ENCODE data around the gene GPR149.

Gene GPR149

DNA sequence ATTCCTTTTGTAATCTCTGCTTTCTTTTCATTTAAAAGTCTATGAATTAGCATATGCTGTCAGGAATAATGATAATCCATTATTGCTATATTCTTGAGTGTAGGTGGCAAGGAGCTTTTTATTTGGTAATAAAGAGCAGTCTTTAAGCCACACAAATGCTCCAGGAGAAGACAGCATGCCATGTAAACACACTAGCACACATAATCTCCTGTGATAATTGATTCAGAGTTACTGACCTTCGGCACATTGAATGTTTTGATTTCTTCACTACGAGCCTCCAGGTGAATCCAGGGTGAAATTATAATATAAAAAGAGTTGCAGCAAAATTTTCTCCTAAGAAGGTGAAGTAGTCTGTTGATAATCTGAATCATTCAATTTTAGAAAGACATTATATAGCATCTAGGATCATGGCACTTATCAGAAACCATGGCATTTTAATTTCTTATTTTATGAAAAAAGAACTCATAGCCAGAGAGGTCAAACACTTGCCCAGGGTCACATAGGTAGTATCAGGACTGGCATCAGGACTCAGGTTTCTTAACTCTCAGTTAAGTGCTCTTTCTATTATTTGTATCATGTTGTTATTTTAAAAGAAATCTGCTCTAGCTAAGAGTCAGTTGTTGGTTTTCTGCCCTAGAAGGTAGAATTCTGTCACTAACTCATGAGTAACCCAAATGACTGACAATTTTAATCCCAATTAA is 84.4 kb downstream of the GPR149 start:
- DNase-seq = no peak

DNA sequence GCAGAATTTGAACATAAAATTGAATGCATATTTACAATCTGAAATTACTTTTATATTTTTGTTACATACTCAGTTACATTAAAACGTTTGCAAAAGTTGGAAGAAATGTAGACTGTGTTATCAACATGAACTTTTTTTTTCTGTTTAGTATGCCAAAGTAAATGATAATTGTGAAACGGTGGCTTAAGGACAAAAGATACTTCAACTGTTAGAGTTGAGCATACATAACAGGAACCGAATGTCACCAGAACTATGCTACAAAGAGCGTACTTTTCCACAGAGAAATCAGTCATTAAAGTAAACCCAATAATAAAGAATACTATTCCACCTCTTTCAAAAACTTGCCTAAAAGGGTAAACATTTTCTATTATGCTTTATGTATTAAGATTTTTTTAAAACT is 91.4 kb downstream of the GPR149 start:
- no peak for DNase-seq

DNA sequence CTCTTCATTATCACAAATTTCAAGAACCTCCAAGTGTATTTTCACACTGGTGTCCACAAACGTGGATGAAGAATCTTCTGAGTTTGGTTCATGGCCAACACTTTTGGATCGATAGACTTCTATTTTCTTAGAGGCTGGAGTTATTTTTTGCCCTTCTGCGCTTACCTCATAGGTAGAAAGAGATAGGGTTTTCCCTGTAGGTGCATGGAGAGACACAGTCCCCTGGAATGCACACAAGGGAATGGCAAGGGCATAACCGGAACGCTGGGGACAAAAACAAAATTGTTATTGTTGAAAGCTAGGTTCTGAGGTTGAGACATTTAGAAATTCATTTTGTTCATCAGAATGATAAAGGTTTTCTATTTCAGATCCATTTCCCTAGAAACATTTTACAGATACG is 92.0 kb downstream of the GPR149 start:
- DNase-seq = no peak

DNA sequence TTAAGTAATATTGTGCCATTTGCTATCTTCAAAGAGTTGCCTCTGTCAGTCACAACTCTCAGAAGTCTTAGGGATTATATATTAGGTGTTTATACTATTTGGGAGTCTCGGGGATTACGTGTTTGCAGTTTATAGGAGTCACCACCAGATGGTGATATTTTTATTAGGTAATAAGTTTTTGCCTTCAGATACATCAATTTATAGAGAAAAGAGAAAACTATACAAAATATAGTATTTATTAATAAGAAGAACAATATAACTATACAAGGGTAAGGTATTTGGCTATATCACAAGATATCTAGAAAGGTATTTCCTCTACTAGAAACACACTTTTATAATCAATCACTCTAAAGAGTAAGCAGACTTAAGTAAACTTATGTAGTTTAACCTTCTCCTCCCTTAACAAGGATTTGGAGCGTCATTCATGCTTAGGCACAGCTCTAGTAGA is 95.0 kb downstream of the GPR149 start:
- no peak for DNase-seq

DNA sequence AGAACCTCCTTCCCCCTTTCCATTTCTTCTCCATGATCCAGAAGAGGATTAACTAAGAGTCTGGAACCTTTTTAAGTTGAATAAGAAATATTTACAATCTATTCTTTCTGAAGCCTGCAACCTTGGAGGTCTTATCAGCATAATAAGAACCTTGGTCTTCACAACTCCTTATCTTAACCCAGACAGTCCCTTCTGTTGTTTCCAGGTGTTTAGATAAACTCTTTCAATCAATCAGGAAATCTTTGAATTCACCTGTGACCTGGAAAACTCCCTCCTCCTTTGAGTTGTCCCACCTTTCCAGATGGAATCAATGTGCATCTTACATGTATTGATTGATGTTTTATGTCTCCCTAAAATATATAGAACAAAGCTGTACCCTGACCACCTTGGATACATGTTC is 102.1 kb downstream of the GPR149 start:
- DNase-seq = no peak

DNA sequence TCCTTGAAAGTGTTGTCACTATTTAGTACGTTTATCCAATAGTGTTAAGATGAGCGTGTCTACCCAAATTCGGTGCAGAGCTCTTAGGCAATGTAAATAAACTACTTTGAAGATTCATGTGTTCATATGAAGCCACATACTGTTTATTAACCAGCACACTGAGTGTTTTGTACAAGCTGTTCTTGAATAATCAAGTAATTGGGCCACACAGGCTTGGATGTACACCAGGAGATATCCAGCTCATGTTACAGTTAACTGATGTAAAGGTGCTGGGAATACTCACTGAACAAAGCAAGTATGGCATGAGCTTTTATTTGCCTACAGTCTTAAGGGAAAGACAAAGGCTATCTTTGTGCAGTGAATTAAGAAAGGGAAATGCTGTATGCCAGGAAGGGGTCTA is 105.1 kb downstream of the GPR149 start:
- no peak for DNase-seq

DNA sequence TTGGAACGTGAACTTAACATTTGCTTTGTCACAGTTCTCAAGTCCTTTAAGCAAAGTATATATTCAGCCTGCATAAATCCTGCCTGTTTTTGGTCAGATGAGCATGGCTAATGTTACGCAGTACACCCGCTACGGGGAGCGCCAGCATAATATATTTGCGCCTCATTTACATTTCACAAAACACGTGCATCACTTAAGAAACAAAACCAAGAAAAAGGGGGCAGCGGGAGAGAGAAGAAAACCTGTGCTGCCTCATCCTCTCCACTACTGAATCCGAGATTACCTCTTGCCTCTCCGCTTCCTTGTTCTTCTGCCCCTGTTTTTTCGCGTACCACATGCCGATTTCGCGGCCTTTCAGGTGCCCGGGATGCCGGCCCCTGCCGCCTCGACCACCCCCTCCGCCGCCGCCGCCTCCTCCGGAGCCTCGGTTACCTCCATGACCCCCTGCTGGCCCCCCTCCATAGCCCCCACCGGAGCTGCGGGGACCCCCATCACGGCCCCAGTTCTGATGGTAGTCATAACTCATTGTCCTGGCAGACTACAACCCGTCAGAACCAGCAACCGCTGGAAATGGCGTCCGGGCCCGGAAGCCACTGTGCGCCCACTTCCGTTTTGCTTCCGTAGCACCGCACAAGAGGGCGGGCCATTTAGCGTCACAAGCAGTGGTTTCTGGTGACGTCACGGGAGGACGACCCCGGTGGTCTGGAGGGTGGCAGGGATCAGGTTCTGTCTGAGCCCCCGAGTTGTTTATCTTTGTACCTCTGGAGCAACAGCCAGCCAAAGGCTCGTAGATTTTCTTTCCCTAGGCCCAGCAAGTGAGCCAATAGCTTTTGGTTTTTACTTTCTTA is 105.9 kb downstream of the GPR149 start, which contains the start of gene DHX36:
Gene DHX36, minus strand, starts transcription at position 597 of the 848 bp plus-strand sequence. Its CDS starts 71 bp downstream, at position 526.
- DNase-seq = peak; percentile 84 to 85

DNA sequence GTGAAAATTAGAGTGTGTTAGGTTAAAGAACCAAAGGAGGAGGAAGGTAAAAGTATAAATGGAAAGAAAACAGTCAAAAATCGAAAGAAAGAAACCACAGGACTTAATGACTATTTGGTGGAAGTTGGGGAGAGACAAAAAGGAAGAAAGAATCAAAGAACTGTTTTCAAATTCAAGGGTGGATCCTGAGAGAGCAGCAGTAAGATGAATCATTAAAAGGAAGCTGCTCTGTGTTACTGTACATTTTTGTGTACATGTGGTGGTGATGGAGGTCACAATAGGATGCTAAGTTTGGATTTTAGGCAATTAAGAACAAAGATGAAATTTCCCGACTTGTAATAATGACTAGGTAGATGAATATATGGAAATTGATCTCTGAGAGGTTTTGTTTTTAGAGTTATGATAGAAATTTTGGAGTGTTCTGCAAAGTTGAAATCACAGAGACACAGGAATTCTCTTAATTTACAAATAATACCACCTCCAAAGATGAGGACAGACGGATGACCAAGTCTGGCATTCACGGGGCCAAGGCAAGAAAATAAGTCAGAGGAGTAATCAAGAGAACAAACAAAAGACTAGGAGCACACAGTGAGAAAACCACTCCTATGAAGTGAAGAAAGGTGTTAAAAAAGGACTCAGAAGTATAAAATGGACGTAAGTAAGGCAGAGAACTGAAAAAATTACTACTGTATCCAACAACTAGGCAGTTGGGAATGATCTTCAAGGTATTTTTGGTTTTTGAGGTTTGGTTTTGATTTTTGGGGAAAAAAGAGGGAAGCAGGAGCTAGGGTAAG is 112.8 kb downstream of the GPR149 start:
- DNase-seq = no peak

DNA sequence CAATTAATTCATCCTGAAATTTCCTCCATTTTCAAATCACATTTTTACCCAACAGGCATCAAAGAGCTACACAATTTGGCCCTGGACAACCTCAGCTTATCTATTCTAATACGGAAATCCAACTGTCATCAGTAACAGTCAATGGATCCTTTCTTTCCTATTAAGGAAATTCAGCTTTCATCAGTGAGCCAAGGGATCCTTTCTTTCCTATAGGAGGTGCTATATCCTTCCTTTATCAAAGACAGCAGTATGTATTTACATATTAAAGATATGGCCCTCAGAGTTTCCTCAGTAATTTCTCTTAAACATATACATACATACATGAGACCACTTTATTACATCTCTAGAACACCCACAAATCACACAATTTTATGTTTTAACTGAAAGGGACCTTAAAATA is 115.8 kb downstream of the GPR149 start:
- DNase-seq = no peak

DNA sequence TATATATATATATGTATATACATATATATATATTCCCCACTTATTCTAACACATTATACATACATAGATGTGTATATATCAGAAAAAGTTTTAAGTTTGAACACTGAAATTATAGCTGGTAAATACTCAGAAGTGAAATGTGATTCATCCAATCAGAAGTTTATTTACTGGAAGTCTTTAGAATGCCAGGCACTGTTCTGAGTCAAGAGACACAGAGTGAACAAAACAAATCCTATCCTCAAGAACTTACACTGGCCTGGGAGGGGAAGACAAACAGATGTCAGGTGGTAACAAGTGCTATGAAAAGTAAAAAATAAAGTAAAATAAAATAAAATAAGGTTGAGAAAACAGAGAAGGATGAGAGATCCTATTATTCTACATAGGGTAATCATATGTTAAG is 119.2 kb downstream of the GPR149 start:
- DNase-seq = no peak

DNA sequence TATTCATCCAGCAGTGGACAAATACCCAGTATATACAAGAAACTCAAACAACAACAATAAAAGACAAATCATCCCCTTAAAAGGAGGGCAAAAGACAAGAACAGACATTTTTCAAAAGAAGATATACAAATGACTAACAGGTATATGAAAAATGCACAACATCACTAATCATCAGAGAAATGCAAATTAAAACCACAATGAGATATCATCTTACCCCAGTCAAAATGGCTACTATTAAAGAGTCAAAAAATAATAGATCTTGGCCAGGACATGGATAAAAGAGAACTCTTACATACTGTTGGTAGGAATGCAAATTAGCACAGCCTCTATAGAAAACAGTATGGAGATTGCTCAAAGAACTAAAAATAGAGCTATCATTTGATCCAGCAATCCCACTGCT is 122.6 kb downstream of the GPR149 start:
- DNase-seq = no peak

DNA sequence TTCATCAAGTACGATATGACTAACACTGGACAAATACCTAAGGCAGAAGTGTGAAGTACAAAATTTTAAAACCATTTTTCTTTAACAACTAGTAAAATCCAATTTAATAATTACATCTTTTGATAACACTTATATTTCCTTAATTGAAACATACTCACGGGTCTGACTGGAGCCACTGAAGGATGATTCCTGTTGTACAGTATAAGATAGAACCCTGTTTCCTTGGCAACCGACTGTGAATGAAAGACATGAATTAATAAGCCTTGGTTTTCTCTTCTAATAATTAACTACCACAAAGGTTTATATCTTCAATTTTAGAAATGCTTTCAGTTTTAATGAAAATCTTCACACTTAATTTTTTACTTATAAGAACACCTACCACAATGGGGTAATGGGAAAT is 125.1 kb downstream of the GPR149 start:
- no peak for DNase-seq

DNA sequence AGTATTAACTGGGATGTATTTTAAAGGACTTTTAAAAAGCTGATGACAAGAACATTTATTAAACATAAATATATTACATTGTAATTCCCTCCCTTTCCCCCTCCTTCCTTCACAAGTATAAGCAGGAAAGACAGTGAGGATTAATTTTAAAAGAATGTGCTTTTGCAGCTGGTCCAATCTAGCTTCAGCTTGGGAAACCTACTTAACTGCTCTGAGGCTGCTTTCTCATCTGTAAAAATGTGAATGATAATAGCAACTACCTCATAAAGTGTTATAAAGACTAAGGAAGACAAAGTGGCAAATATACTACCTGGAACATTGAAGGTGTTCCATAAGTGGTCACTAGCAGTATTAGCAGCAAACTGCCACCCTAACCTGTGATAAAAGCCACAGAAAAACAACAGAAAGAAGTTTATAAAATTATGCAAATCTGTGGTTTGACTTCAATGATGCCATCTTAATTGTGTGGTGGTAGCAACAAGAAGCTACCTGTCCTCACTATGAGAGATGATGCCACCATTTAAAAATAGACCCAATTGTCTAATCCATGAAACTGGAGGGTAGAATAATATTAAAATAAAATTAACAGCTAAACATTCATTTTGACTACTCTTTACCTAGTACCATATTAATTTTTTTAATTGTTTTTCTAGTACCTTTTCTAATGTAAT is 125.7 kb downstream of the GPR149 start:
- DNase-seq = no peak

DNA sequence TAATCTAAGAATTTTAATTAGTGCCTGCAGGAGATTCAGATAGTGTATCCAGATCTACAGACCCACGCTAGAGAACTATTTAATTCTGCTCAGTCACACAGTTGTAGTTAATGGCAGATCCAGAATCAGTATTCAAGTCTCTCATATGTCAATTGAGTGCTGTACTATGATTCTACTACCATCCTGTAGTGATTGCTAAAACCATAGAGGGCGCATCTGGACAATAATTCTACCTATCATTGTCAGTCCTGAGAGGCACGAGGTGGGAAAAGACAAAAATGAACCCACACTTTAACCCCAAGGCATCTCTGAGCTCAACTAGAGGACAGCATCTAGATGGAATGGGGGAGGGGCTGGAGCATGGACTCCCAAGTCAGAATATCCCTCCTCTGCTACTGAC is 128.4 kb downstream of the GPR149 start:
- no peak for DNase-seq

DNA sequence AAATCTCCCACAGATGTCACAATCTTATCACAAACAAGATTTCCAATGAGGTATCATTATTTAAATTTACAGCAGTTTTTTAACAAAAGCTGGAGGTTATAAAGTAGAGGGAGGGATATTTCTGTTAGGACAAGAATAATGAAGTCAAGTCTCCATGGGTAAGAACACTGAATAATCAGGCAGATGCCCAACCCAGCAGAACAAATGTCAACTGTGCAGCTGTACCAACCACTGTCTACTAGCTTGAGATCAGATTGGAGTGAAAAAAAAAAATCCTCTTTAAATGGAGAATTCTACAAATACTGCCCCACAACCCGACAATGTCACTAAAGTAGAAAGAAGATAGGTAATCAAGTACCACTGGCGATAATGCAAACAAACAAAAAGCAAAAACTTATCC is 136.0 kb downstream of the GPR149 start:
- no peak for DNase-seq

DNA sequence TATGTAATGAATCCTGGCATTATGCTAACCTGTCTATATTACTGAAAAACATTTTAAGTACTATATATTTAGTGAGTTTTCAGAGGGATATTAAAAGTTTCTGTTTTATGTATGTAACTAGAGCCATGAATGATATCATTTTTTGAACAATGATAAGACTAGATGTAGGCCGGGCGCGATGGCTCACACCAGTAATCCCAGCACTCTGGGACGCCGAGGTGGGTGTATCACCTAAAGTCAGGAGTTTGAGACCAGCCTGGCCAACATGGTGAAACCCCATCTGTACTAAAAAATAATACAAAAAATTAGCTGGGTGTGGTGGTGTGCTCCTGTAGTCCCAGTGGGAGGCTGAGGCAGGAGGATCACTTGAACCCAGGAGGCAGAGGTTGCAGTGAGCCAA is 139.8 kb downstream of the GPR149 start:
- DNase-seq = no peak

All from activated CD4-positive, alpha-beta T cell treated with anti-CD3 and anti-CD28 coated beads, Interleukin-2, amount 50 U/mL, for 4 hours (primary cell).